ENCODE results near the gene PTPN13.

Gene PTPN13

GRCh38 chr4:86778175-86778574 lies 184.1 kb downstream of the PTPN13 start (continued):
- TF ChIP-seq ZNF510 (tag by site-specific recombination; IDR thresholded peaks at IDR 0.05; ENCODE audit: insufficient replicate concordance) = no peak
- TF ChIP-seq, protein P1, sequence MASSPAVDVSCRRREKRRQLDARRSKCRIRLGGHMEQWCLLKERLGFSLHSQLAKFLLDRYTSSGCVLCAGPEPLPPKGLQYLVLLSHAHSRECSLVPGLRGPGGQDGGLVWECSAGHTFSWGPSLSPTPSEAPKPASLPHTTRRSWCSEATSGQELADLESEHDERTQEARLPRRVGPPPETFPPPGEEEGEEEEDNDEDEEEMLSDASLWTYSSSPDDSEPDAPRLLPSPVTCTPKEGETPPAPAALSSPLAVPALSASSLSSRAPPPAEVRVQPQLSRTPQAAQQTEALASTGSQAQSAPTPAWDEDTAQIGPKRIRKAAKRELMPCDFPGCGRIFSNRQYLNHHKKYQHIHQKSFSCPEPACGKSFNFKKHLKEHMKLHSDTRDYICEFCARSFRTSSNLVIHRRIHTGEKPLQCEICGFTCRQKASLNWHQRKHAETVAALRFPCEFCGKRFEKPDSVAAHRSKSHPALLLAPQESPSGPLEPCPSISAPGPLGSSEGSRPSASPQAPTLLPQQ (tag by site-specific recombination; IDR thresholded peaks at IDR 0.05) = no peak
- TF ChIP-seq, protein P2, sequence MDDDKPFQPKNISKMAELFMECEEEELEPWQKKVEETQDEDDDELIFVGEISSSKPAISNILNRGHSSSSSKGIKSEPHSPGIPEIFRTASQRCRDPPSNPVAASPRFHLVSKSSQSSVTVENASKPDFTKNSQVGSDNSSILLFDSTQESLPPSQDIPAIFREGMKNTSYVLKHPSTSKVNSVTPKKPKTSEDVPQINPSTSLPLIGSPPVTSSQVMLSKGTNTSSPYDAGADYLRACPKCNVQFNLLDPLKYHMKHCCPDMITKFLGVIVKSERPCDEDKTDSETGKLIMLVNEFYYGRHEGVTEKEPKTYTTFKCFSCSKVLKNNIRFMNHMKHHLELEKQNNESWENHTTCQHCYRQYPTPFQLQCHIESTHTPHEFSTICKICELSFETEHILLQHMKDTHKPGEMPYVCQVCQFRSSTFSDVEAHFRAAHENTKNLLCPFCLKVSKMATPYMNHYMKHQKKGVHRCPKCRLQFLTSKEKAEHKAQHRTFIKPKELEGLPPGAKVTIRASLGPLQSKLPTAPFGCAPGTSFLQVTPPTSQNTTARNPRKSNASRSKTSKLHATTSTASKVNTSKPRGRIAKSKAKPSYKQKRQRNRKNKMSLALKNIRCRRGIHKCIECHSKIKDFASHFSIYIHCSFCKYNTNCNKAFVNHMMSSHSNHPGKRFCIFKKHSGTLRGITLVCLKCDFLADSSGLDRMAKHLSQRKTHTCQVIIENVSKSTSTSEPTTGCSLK (tag by site-specific recombination; IDR thresholded peaks at IDR 0.05) = no peak
- no peak for TF ChIP-seq ZNF548 (tag by site-specific recombination; IDR thresholded peaks at IDR 0.05)
- no peak for TF ChIP-seq HOXC10 (CRISPR knock-in tag; IDR thresholded peaks at IDR 0.05)
- no peak for TF ChIP-seq KLF17 (tag by site-specific recombination; IDR thresholded peaks at IDR 0.05)
- peak; percentile 56 for TF ChIP-seq OSR2 (tag by site-specific recombination; IDR thresholded peaks at IDR 0.05)
- TF ChIP-seq ZNF654 (tag by site-specific recombination; IDR thresholded peaks at IDR 0.05; ENCODE audit: low read depth) = no peak
- TF ChIP-seq ZNF664 (tag by site-specific recombination; IDR thresholded peaks at IDR 0.05) = no peak
- no peak for TF ChIP-seq ZNF354C (tag by site-specific recombination; IDR thresholded peaks at IDR 0.05; ENCODE audit: borderline replicate concordance, low read depth)
- no peak for TF ChIP-seq SETDB1 (IDR thresholded peaks at IDR 0.05; ENCODE audit: insufficient read length, low read length)
- no peak for TF ChIP-seq ZNF23 (tag by site-specific recombination; IDR thresholded peaks at IDR 0.05; ENCODE audit: borderline replicate concordance)
- no peak for TF ChIP-seq ZNF366 (tag by site-specific recombination; conservative IDR thresholded peaks at IDR 0.05)
- TF ChIP-seq ZNF2 (tag by site-specific recombination; IDR thresholded peaks at IDR 0.05) = no peak
- TF ChIP-seq ZNF423 (tag by site-specific recombination; IDR thresholded peaks at IDR 0.05) = 0 out of 2 replicates have a peak, but pooled peaks have one; percentile 15
- no peak for TF ChIP-seq ZNF174 (tag by site-specific recombination; IDR thresholded peaks at IDR 0.05)
- no peak for TF ChIP-seq ZNF639 (tag by site-specific recombination; IDR thresholded peaks at IDR 0.05)
- no peak for TF ChIP-seq ZBTB1 (tag by site-specific recombination; IDR thresholded peaks at IDR 0.05)
- no peak for TF ChIP-seq ZNF560 (tag by site-specific recombination; IDR thresholded peaks at IDR 0.05; ENCODE audit: borderline replicate concordance)
- TF ChIP-seq ZNF48 (tag by site-specific recombination; IDR thresholded peaks at IDR 0.05) = no peak
- no peak for TF ChIP-seq ZNF555 (tag by site-specific recombination; conservative IDR thresholded peaks at IDR 0.05)
- TF ChIP-seq ZNF362 (tag by site-specific recombination; IDR thresholded peaks at IDR 0.05) = no peak
- peak; percentile 80 for TF ChIP-seq SP7 (tag by site-specific recombination; IDR thresholded peaks at IDR 0.05)
- TF ChIP-seq ZNF223 (tag by site-specific recombination; IDR thresholded peaks at IDR 0.05) = no peak
- TF ChIP-seq ZBTB21 (tag by site-specific recombination; IDR thresholded peaks at IDR 0.05) = no peak
- TF ChIP-seq ZNF544 (tag by site-specific recombination; IDR thresholded peaks at IDR 0.05) = no peak
- TF ChIP-seq ZNF341 (tag by site-specific recombination; IDR thresholded peaks at IDR 0.05; ENCODE audit: low read depth) = no peak
- TF ChIP-seq, protein P3, sequence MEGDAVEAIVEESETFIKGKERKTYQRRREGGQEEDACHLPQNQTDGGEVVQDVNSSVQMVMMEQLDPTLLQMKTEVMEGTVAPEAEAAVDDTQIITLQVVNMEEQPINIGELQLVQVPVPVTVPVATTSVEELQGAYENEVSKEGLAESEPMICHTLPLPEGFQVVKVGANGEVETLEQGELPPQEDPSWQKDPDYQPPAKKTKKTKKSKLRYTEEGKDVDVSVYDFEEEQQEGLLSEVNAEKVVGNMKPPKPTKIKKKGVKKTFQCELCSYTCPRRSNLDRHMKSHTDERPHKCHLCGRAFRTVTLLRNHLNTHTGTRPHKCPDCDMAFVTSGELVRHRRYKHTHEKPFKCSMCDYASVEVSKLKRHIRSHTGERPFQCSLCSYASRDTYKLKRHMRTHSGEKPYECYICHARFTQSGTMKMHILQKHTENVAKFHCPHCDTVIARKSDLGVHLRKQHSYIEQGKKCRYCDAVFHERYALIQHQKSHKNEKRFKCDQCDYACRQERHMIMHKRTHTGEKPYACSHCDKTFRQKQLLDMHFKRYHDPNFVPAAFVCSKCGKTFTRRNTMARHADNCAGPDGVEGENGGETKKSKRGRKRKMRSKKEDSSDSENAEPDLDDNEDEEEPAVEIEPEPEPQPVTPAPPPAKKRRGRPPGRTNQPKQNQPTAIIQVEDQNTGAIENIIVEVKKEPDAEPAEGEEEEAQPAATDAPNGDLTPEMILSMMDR (tag by site-specific recombination; IDR thresholded peaks at IDR 0.05) = no peak
- TF ChIP-seq ZNF610 (tag by site-specific recombination; IDR thresholded peaks at IDR 0.05; ENCODE audit: borderline replicate concordance) = 0 out of 2 replicates have a peak, but pooled peaks have one; percentile 21
- TF ChIP-seq, protein P4, sequence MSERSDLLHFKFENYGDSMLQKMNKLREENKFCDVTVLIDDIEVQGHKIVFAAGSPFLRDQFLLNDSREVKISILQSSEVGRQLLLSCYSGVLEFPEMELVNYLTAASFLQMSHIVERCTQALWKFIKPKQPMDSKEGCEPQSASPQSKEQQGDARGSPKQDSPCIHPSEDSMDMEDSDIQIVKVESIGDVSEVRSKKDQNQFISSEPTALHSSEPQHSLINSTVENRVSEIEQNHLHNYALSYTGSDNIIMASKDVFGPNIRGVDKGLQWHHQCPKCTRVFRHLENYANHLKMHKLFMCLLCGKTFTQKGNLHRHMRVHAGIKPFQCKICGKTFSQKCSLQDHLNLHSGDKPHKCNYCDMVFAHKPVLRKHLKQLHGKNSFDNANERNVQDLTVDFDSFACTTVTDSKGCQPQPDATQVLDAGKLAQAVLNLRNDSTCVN (tag by site-specific recombination; optimal IDR thresholded peaks at IDR 0.05) = no peak
- TF ChIP-seq ZNF175 (tag by site-specific recombination; IDR thresholded peaks at IDR 0.05) = no peak
- no peak for TF ChIP-seq HOXD13 (CRISPR knock-in tag; IDR thresholded peaks at IDR 0.05; ENCODE audit: borderline replicate concordance)
